GM19351 (cell line): Measurements from ENCODE around the gene C16orf54.
"Not testable (repeated sequence)": the region's sequence is repeated elsewhere in the genome, so short reads cannot be mapped to it uniquely, and the experiment has no call there.

ENCODE experiments used
- ATAC-seq: cut with Tn5 transposase; IDR thresholded peaks from one replicate; pipeline ENCODE4 v1.9.1; 2021; ENCODE audit warnings: mild to moderate bottlenecking, moderate library complexity; ENCODE audit not compliant: unreplicated experiment

C16orf54 gene

GRCh38 chr16:29743475-29743826, 2.3 kb downstream of the C16orf54 start:
- no peak for ATAC-seq

GRCh38 chr16:29742683-29743275, 3.0 kb downstream of the C16orf54 start:
- ATAC-seq, result no peak

GRCh38 chr16:29740630-29741015, 5.2 kb downstream of the C16orf54 start:
- not testable (repeated sequence) for ATAC-seq

GRCh38 chr16:29739927-29740629, 5.7 kb downstream of the C16orf54 start:
- ATAC-seq, result not testable (repeated sequence)

- ATAC-seq, result no peak
These were observed 7.3 kb downstream of the C16orf54 start for GRCh38 chr16:29738514-29738913.

- ATAC-seq, result no peak
These were observed 8.1 kb downstream of the C16orf54 start for GRCh38 chr16:29737713-29738112.

GRCh38 chr16:29736764-29737163, 9.0 kb downstream of the C16orf54 start:
- ATAC-seq, result no peak

- no peak for ATAC-seq
These were observed 9.7 kb downstream of the C16orf54 start for GRCh38 chr16:29736112-29736511.

GRCh38 chr16:29734786-29735185, 11.0 kb downstream of the C16orf54 start:
- no peak for ATAC-seq

- peak; percentile 74 for ATAC-seq
These were observed 13.8 kb downstream of the C16orf54 start for GRCh38 chr16:29731768-29732601.

GRCh38 chr16:29730649-29731048, 15.1 kb downstream of the C16orf54 start:
- no peak for ATAC-seq

- no peak for ATAC-seq
These were observed 16.7 kb downstream of the C16orf54 start for GRCh38 chr16:29729116-29729521.

- ATAC-seq, result no peak
These were observed 18.3 kb downstream of the C16orf54 start for GRCh38 chr16:29727452-29727851.

- ATAC-seq, result no peak
These were observed 18.9 kb downstream of the C16orf54 start for GRCh38 chr16:29726845-29727377.

GRCh38 chr16:29721167-29721879, 24.5 kb downstream of the C16orf54 start:
- not testable (repeated sequence) for ATAC-seq

- ATAC-seq, result no peak
These were observed 25.1 kb downstream of the C16orf54 start for GRCh38 chr16:29720703-29721102.

GRCh38 chr16:29719063-29719462, 26.7 kb downstream of the C16orf54 start:
- no peak for ATAC-seq

- ATAC-seq, result no peak
These were observed 28.7 kb downstream of the C16orf54 start for GRCh38 chr16:29717113-29717512.

- no peak for ATAC-seq
These were observed 30.8 kb downstream of the C16orf54 start for GRCh38 chr16:29714972-29715371.

GRCh38 chr16:29714396-29714795, 31.4 kb downstream of the C16orf54 start:
- ATAC-seq, result no peak

- ATAC-seq, result no peak
These were observed 33.0 kb downstream of the C16orf54 start for GRCh38 chr16:29712809-29713208.
